Measurements from ENCODE around the gene NAA10.

Gene NAA10

DNA sequence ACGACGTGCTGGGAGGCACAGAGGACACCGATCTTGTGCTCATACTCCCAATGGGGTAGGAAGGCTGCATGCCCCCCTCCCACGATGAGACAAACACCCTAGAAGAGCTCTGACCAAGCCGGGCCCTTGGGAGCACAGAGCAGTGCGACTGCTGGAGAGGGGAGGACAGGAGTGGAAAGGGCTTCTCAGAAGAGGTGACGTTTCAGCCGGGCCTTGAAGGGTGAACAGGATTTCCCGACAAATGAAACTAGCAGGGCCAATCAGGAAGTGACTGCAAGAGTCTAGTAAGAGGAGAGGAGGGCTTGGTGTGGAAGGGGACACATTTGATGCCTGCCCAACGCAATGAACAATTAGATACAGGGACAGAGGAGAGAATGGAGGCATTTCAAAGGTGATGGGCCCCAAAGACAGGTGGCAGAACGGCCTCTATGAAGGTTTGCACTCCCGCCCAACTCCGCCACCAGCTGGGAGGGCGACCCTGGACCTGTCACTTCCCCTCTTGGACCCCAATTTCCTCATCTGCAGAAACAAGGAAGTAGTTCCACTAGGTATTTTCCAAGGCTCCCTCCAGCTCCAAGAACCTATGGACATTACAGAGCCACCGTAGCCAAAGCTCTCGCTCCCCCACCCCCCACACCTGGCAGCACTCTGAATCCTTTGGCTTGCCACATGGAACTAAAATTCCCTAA lies 32.8 kb upstream of the NAA10 start:
- in situ Hi-C loops (cut with MboI; ENCODE audit: low sequenced_read_pairs): no loop called here

DNA sequence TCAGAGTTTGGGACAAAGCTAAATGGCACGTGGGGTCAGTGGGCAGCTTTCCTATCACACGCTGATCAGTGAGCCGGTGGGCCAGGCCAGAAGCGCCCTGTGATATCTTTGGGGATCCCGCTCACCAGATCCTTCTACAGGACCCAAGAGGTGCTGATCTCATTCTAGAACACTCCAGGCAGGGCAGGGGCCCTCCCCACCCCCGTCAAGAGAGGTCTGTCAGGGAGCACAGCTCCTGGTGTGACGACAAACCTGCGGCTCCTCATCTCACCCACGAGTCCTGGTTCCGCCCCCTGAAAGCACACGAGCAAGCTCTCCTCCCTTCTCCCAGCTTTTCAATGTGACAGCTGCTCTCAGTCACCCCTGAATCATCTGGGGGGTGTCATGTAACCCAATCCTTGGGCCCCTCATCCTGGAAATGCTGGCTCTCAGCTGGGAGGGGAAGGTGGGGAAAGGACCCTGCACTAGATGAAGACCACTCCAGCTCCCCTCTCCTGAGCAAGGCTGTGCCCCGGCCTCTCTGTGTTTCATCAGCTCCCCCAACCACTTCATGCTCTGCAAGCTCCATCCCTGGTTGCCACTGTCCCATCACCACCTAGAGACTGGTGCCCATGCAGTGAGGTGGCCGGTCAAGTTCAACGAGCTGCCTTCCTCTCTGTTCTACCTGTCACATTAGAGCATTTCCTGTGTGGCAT lies 32.2 kb upstream of the NAA10 start:
- in situ Hi-C loops (cut with MboI; ENCODE audit: low sequenced_read_pairs): no loop called here

DNA sequence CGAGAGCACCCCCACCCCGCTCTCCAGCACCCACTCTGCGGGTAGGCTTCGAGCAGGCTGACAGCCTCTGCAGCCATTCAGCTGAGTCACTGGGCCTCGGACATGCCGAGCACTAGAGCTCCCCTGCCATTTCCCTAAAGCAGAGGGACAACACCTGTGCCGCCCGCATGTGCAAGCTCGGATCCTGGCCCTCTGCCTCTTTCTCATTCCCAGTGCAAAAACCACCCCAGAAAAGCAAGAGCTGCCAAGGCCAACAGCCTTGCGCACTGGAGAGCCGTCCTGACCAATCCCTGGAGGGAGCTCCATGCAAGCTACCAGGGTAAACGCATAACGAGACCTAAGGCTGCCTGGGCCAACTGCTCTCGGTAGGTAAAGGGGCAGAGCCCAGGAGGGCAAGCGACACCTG lies 31.4 kb upstream of the NAA10 start:
- in situ Hi-C loops (cut with MboI; ENCODE audit: low sequenced_read_pairs): no loop called here

DNA sequence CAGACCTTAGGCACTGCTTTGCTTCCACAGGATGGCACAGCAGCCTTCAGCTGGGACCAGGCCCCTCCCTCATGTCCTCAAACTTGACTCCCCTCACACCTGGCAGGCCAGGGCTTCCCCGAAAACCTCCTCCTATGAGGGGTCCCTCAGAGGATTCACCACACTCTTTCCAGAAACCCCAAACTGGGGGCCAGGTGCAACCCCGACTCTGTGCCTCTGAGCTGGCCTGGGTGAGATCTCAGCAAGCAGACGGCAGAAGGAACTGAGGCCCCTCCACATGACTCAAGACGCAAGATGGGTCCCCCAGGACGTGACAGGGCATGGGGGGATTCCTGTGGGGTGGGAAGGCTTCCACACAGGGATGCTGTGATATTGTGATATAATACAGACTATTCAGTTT lies 30.6 kb upstream of the NAA10 start:
- in situ Hi-C loops (cut with MboI; ENCODE audit: low sequenced_read_pairs): no loop called here

DNA sequence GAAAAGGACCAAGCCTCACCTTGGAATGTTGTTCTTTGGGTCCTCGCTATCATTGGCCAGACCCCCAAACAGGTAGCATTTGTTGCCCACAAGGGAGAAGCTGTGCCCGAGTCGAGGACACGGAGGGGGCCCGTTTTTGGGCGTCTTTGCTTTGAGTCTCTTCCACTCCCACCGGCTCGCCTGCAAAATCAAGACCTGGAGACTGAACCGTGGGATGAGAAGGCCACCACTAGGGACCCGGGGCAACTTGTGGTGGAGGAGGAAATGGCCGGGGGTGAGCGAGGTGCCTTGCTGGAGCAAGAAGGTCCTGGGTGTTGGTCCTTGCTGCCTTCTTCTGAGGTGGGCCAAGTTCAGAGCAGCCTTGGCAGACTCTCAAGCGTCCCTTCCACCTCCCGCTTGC lies 29.3 kb upstream of the NAA10 start:
- in situ Hi-C loops (cut with MboI; ENCODE audit: low sequenced_read_pairs): no loop called here

DNA sequence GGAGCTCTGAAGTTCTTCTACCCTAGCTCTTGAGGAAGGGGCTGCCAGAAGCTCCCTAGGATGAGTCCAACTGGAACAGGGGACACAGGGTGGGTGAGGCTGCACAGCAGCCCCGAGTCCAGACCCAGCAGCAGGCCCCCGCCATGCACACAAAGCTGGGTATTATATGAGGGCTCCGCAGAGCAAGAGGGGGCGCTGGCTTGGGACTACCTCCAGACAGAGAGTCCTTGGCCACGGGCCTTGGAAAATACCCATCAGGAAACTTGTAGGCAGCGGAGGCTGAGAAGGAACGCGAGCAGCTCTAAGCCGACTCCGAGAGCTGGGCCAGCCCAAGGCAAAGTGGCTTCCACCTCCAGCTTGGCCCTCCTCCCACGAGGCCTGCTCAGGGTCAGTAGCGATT lies 28.7 kb upstream of the NAA10 start:
- in situ Hi-C loops (cut with MboI; ENCODE audit: low sequenced_read_pairs): no loop called here

DNA sequence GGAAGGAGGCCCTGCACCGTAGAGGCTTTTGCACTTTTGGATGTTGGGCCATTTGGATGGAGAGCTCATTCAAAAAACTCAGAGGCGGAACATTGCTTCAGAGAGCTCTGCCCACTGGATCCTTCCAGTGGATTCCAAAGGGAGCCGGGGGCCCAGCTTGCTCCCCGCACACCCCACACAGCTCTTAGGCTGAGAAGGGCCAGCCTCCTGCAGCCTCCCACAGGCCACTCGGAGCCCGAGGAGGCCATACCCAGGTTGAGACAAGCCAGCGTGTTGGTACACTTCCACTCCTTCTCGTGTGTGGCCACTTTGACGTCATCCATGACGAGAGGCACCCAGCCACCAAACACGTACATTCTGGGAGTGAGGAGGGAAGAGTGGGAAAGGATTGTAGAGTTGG lies 26.5 kb upstream of the NAA10 start:
- in situ Hi-C loops (cut with MboI; ENCODE audit: low sequenced_read_pairs): no loop called here

DNA sequence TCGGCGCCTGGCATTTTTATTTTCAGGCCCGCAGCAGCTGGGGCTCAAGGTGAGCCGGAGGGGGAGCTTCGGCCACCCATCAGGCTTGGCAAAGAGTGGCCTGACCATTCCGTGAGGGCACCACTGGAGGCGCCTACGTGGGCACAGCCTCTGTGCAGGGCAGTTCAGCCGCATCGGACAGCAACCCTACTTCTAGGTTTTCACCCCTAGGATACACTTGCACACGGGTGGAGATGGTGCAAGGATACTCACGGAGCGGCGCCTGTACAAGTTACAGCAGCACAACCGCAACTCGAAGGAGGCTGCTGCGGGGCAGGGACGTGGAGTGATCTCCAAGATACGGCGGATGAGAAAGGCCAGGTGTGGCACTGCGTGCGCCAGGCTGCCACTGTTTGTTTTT lies 25.9 kb upstream of the NAA10 start:
- in situ Hi-C loops (cut with MboI; ENCODE audit: low sequenced_read_pairs): no loop called here

DNA sequence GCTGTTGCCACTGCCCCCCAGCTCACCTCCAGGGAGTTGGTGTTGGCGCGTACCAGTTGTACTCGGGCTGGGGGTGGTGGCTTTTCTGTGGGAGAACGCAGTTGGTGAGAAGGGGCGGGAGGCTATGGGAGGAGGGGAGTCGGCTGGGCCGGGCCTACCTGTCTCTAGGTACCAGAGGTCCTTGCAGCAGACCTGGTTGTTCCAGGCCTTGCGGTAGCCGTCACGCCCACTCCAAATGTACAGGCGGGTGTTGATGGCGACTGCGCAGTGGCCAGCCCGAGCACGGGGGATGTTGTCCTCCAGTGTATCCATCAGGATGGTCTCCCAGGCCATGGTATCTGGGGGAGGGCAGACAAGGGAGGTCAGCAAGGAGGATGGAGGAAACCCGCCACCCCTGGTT lies 25.2 kb upstream of the NAA10 start:
- in situ Hi-C loops (cut with MboI; ENCODE audit: low sequenced_read_pairs): no loop called here

DNA sequence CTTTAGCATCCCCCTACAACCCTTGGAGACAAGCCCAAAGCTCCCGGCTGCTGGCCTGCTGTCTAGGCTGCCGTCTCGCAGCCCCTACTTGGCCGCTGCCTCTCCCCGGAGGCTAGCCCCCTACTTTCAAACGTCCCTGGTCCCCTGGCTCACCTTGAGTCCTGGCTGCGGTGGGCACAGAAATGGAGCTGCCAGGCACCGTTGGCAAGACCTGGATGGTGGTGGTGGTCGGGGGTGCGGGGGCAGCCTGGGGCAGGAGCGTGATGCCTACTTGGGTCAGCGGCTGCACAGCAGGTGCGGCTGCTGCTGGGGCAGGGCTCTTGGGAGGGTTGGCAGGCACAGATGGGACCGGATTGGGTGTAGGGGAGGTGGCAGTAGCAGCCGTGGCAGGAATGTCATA lies 24.8 kb upstream of the NAA10 start:
- in situ Hi-C loops (cut with MboI; ENCODE audit: low sequenced_read_pairs): no loop called here

DNA sequence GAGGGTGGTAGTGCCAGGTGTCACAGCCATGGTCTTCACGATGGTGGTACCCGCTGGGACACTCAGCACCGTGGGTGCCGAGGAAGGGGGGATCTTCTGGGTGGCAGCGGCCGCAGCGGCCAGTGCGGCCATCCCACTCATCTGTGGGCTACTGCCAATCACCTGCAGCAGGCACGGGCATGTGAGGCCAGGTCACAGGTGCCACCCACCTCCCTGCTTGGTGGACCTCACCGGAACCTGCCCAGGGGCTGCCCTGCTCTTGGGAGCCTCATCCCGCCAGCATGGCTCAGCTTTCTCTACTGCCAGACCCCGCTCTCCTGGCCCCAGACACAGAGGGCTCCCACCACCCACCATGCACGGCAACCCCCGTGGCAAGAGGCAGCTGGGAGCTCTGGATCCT lies 23.8 kb upstream of the NAA10 start:
- in situ Hi-C loops (cut with MboI; ENCODE audit: low sequenced_read_pairs): no loop called here

DNA sequence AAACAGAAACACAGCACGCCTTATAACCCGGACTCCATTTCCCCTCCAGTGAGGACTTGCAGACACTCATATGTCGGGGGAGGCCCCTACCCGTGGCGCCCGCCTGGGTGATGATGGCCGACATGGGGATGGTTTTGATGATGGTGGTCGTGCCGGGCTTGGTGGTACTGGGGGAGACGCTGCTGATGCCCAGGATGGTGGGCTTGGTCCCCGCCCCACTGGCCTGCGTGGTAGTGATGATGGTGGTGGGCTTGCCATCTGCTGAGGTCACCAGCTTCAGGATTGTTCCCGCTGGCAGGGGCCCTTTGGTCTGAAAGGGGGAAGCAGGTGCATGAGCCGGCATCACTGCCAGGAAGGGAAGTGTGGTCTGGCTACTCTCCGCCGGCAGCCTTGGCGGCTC lies 22.4 kb upstream of the NAA10 start:
- in situ Hi-C loops (cut with MboI; ENCODE audit: low sequenced_read_pairs): no loop called here

DNA sequence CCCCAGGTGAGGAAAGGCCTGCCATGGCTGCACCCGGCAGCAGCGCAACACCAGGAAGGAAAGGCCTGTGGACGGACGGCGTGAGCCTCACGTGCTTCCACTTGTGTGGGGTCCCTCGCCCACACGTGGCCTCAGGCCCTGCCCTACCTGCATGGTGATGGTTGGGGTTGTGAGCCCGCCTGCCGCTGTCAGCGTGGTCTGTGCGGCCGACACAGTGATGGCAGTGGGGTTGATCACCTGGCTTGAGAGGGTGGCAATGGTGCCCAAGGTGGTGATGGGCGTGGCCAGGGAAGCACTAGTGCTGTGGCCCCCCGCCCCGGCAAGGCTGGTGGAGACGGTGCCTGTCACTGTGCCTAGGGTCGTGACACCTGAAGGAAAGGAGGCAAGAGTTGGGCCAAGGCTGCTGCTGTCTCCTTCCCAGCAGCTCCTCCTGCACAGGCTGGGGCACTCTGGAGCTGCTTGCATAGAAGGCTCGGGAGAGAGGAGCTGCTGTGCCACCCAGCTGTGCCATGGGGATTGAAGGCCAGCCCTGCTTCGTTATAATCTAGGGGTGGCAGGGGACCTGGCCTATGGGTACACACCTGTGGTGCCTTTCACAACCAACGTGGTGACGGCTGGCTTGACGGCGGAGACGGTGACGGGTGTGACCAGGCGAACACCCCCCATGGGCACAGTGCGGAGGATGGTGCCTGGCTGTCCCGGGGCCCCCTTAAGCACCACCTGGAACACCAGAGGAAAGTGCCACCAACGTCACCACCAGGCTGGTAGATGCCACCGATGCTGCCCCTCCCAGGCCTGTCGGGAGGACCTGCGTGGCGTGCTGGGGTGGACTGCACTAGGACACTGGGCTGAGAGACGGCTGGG lies 21.4 kb upstream of the NAA10 start:
- in situ Hi-C loops (cut with MboI; ENCODE audit: low sequenced_read_pairs): no loop called here

DNA sequence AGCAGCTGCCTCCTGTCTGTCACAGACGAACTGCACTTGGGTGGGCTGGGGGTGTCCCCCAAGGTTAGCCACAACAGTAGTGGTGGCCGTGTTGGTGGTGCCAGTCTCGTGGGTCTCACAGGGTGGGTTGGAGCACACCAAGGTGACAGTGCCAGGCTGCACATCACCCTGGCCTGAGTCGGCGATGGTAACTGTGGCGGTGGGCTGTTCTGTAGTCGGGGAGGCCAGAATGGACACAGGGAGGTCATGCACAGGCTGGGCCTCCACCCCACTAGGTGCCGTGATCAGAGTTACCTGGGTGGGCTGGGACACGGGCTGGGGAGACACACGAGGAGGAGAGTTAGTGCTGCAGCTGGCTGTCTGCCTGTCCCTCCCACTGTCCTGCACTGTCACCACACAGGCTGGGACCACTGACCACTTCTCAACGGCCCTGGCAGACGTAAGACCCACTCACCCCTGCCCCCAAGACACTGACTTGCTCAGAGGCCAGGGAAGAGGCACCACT lies 20.4 kb upstream of the NAA10 start:
- in situ Hi-C loops (cut with MboI; ENCODE audit: low sequenced_read_pairs): no loop called here

DNA sequence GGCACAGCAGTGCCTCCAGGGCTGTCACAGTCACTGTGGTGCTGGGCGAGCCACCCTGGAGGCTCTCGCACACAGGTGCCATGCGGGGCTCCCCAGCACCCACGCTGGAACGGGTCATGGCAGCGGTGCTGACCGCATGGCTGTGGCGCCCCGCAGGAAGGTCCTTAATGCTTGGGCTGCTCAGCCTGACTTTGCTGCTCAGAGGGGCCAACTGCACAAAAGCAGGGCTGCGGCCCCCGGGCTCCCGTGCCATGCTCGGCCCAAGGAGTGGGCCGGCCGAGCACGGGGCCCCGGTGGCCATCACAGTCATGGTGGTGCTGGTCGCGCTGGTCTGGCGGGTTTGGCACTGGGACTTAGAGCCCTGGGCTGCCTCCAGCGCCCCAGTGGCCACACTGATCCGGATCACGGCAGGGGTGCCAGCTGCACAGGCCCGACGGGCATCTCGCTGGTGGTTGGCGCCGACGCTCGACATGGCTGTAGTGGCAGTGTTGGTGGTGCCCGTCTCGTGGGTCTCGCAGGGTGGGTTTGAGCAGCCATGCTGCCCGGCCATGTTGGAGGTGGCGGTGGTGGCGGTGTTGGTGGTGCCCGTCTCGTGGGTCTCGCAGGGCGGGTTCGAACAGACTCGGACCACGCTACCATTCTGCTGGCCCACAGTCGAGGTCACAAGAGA lies 19.9 kb upstream of the NAA10 start:
- in situ Hi-C loops (cut with MboI; ENCODE audit: low sequenced_read_pairs): no loop called here

DNA sequence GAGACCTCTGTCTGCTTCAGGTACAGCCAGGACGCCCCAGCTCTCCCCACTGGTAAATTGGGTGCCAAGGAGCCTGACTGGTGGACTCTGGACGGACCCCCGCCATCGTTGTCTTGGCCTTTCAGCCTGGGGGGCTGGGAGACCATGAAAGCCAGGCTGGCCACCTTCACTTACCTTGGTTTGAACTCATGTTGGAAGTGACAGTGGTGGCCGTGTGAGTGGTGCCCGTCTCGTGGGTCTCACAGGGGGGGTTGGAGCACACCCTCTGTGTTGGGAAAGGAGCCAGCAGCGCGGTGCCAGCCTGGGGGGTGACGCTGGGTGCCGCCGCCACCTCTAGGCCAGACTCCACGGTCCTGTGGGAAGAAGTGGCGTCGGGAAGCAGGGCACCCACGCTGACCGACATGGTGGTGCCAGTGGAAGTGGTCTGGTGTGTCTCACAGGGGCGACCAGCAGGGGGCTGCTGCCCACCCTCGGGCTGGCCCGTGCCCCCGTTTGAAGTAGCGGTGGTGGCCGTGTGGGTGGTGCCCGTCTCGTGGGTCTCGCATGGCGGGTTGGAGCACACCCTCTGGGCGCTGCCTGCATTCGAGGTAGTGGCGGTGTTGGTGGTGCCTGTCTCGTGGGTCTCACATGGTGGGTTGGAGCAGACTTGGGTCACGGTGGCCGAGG lies 19.2 kb upstream of the NAA10 start:
- in situ Hi-C loops (cut with MboI; ENCODE audit: low sequenced_read_pairs): no loop called here

DNA sequence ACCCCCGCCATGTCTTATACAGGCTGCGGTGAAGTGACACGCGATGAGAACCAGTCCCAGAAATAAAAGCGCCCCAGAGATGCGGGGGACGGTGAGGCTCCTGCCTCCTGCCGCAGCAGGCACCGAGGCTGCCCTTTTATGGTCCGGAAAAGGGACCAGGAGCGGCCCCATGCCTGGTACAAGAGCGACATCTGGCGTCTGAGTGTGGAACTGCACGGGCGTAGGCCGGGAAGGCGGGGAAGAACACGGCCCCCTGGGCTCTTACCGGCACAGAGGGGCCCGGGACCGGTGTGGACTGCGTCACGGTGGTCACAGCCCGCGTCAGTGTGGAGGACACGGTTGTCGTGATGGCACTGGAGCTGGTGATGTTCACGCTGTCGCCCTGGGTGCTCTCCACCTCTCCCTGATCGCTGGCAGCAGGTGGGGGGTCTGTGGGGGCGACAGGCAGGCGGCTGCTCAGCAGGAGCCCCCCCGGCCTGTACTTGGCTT lies 18.5 kb upstream of the NAA10 start:
- in situ Hi-C loops (cut with MboI; ENCODE audit: low sequenced_read_pairs): no loop called here

DNA sequence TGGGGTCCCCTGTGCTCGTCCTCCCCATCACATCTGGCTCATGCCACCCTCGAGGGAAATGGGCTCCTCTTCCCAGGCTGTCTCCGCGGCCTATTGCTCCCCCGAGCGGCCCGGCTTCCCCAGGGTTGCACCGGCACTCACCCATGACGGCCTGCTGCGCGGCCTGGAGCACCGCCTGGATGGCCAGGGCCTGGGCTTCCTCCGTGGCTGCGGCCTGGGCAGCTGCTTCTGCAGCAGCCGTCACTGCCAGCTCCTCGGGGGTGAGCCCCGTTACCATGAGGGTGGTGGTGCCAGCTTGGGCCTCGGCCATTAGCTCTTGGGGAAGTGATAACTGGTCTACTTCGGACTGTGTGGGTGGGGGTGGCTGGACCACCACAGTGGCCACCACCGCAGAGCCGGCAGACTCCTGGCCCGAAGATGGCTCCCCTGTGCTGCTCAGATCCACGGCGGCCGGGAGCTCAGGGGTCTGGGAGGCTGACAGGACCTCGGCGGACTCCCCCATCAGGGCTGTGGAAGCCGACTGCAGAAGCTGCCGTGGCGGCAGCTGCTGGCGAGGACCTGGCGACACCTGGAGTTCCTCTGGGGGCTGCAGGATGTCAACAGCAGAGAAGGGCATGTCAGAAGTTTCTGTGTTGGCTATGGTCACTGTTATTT lies 17.7 kb upstream of the NAA10 start:
- in situ Hi-C loops (cut with MboI; ENCODE audit: low sequenced_read_pairs): no loop called here

DNA sequence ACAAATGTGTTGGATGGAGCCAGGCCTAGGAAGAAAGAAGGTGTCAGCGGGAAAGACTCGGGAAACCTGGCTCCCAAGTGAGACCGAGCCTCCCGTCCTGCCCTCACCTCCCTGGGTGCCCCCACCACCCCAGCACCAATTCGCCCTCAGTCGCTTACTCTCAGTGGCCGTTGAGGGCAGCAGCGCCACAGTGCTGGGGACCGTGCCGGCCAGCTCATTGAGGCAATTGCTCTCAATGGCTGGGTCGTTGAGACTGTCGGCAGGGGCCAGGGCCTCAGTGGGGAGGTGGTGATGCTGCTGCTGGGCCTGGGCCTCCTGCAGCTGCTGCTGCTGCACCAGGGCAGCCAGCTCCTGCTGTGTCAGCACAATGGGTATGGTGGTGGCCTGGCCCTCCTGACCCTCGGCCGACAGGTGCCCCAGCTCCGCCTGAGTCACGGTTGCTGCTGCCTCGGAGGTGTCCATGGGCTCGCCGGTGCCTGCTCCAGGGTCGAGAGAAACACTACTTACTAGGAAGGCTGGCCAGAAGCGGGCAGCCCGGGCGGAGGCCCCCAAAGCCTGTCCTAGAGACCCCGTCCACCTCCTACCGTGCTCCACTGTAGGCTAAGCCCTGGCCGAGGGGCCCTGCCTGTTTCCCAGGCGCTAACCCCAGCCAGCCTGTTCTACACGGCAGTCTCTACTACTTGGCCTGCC lies 17.0 kb upstream of the NAA10 start:
- in situ Hi-C loops (cut with MboI; ENCODE audit: low sequenced_read_pairs): no loop called here

All from hTERT RPE-1 (cell line).